Small intestine (tissue), 7 donors: ENCODE measurements around the gene TRAPPC6A. TPM values are rescaled to one million over a fixed set of nuclear protein-coding genes. Genes with fewer than 3 reads are reported as not detected.

Experiments used
- DNase-seq, 2 donors: peaks; one replicate each; pipeline versions ENCODE4 v3.0.0 to v3.0.0-alpha.2; 2013
- FAIRE-seq: peaks from 2 replicates; lab custom pipeline; 2012; peaks lifted over from hg19 to GRCh38; lab: Jason Lieb, UNC
- H3K27ac ChIP-seq, 3 donors: one replicate each; pipeline ENCODE4 v1.5.1; 2013; ENCODE audit warnings: low read length in 2 of 3, mild to moderate bottlenecking in 2 of 3, control low read depth in 1 of 3, inconsistent platforms in 1 of 3, low read depth in 1 of 3, moderate library complexity in 1 of 3
- H3K27me3 ChIP-seq, 3 donors: one replicate each; pipeline ENCODE4 v1.6.1; 2013; ENCODE audit warnings: low read length in 3 of 3, inconsistent platforms in 1 of 3; ENCODE audit not compliant: control insufficient read depth in 3 of 3, insufficient read depth in 3 of 3
- H3K36me3 ChIP-seq, 3 donors: one replicate each; pipeline ENCODE4 v1.6.1; 2013; ENCODE audit warnings: low read length in 3 of 3, inconsistent platforms in 1 of 3, low read depth in 1 of 3, mild to moderate bottlenecking in 1 of 3, moderate library complexity in 1 of 3; ENCODE audit not compliant: control insufficient read depth in 3 of 3, insufficient read depth in 2 of 3
- H3K4me1 ChIP-seq, 3 donors: one replicate each; pipeline ENCODE4 v1.6.1; 2013; ENCODE audit warnings: low read length in 2 of 3, inconsistent platforms in 1 of 3, low read depth in 1 of 3, mild to moderate bottlenecking in 1 of 3, moderate library complexity in 1 of 3; ENCODE audit not compliant: control insufficient read depth in 3 of 3, insufficient read depth in 2 of 3
- H3K4me3 ChIP-seq, 3 donors: one replicate each; pipeline ENCODE4 v1.5.1; 2013; ENCODE audit warnings: low read length in 3 of 3, control low read depth in 1 of 3, inconsistent platforms in 1 of 3, low read depth in 1 of 3, mild to moderate bottlenecking in 1 of 3, moderate library complexity in 1 of 3
- H3K9me3 ChIP-seq, 2 donors: one replicate each; pipeline ENCODE4 v1.6.1; 2013; ENCODE audit warnings: low read depth in 1 of 2, low read length in 1 of 2; ENCODE audit not compliant: control insufficient read depth in 2 of 2, insufficient read depth in 1 of 2
- WGBS, 3 donors: extraction: QIAGEN DNeasy Blood & Tissue Kit; methylation state at CpG; one replicate each; pipeline ENCODE4 v1.1.7; 2013; 5-methylcytosine and 5-hydroxymethylcytosine counted together
- polyA plus RNA-seq, 4 donors: library from polyadenylated mRNA; stranded (reverse) in 3 of 4; unstranded in 1 of 4; fragments of 200-250 nt in 3 of 4; fragments of 120-200 nt in 1 of 4; gene quantifications; one replicate each; pipeline versions ENCODE4 v1.2.1 to v1.2.3, GENCODE V29; 2013
- donor health status: healthy with polysubstance abuse.
- donor health status: control.
- donor health status: control.
- donor health status: Bipolar disorder and iron deficiency.
- donor health status: healthy.

Gene TRAPPC6A
- polyA plus RNA-seq, 4 donors, result 38.4 to 67.6 (median 41.7) TPM

- Histone ChIP-seq H3K36me3 (peaks cover 0 to 16% (median 0%) of the 10 kb centered on the region in 3 donors), H3K9me3 (no peaks in the 10 kb centered on the region), H3K27me3 (no peaks in the 10 kb centered on the region), H3K4me1 (peaks cover 0 to 7% (median 4%) of the 10 kb centered on the region in 3 donors), H3K4me3 (no peak overlapping the region), H3K27ac (peak overlapping the region in 1 of 3 donors; percentile 57)
- no peak for FAIRE-seq
- 32 to 47% (median 46%) methylated on average over 4 of the region's 4 CpGs for WGBS, 3 donors
- DNase-seq, result no peak
Measured at GRCh38 chr19:45172173-45172572, 5.9 kb downstream of the TRAPPC6A start.

- Histone ChIP-seq H3K4me3 (no peak overlapping the region), H3K27me3 (no peaks in the 10 kb centered on the region), H3K4me1 (peaks cover 0 to 3% (median 0%) of the 10 kb centered on the region in 3 donors), H3K9me3 (no peaks in the 10 kb centered on the region), H3K27ac (peak overlapping the region in 1 of 3 donors; percentile 64), H3K36me3 (peaks cover 0 to 16% (median 0%) of the 10 kb centered on the region in 3 donors)
- DNase-seq (peak in 1 of 2 donors; percentile 37), FAIRE-seq (no peak)
- WGBS, 3 donors, result 33 to 35% (median 33%) methylated on average over 7 of the region's 7 CpGs
Measured at GRCh38 chr19:45171211-45171623, 6.8 kb downstream of the TRAPPC6A start.

GRCh38 chr19:45170146-45171106 lies 7.6 kb downstream of the TRAPPC6A start:
- DNase-seq (no peak), FAIRE-seq (no peak)
- Histone ChIP-seq H3K36me3 (peaks cover 0 to 16% (median 0%) of the 10 kb centered on the region in 3 donors), H3K27me3 (no peaks in the 10 kb centered on the region), H3K9me3 (no peaks in the 10 kb centered on the region), H3K4me3 (no peak overlapping the region), H3K4me1 (peaks cover 0 to 3% (median 0%) of the 10 kb centered on the region in 3 donors), H3K27ac (no peak overlapping the region)
- WGBS, 3 donors, result 80 to 92% (median 81%) methylated on average over 19 to 21 of the region's 21 CpGs

DNA sequence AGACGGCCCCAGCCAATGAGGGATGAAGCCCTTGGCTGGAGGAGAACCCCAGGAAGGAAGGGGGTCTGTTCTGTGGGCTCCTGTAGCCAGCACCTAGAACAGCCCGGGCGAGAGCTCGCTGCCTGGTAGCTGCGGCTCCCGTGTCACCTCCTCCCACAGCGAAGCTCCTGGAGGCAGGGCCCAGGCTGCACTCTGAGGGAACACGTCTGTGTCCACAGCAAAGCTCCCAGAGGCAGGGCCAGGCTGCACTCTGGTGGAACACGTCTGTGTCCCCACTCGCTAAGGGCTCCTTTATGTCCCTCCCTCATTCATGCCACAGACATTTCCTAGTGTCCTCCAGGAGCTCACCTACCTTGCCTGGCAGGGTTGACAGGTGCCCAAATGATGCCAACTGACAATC lies 8.4 kb downstream of the TRAPPC6A start:
- FAIRE-seq, result no peak
- WGBS, 3 donors, result 93 to 97% (median 94%) methylated on average over 8 to 10 of the region's 10 CpGs

DNA sequence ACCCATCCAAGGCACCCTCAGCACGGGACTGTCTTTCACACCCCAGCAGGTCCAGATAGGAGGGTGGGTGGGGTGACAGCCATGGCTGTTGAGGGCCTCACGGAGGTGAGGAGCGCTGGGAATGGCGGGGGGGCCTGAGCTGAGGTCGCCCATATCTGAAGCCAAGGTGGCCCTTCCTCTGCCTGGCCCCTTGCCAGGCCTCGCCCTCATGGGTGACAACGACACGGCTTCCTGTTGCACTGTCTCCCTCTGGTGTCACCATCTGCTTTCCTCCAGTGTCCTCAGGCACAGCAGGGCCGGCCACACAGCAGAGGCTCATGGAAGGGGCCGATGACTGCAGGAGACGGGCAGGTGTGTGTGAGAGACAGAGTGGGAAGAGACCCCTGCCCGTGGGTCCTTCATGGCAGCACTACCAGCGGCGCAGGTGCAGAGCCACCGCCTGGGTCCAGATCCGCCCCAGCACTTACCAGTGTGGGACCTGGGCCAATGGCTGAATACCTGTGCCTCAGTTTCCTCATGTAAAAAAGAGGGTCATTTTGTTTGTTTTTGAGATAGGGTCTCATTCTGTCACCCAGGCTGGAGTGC lies 9.2 kb downstream of the TRAPPC6A start:
- Histone ChIP-seq H3K4me1 (peaks cover 0 to 3% (median 0%) of the 10 kb centered on the region in 3 donors), H3K27me3 (no peaks in the 10 kb centered on the region), H3K36me3 (peaks cover 0 to 13% (median 0%) of the 10 kb centered on the region in 3 donors), H3K27ac (no peak overlapping the region), H3K9me3 (no peaks in the 10 kb centered on the region), H3K4me3 (no peak overlapping the region)
- 66 to 79% (median 74%) methylated on average over 16 of the region's 16 CpGs for WGBS, 3 donors
- FAIRE-seq (no peak), DNase-seq (peak in 1 of 2 donors; percentile 51)

More for the DNA sequence above, 8.4 kb downstream of the TRAPPC6A start:
- Histone ChIP-seq H3K4me1 (peaks cover 0 to 3% (median 0%) of the 10 kb centered on the region in 3 donors), H3K27me3 (no peaks in the 10 kb centered on the region), H3K9me3 (no peaks in the 10 kb centered on the region), H3K27ac (no peak overlapping the region), H3K4me3 (no peak overlapping the region), H3K36me3 (peaks cover 0 to 16% (median 0%) of the 10 kb centered on the region in 3 donors)
- no peak for DNase-seq

DNA sequence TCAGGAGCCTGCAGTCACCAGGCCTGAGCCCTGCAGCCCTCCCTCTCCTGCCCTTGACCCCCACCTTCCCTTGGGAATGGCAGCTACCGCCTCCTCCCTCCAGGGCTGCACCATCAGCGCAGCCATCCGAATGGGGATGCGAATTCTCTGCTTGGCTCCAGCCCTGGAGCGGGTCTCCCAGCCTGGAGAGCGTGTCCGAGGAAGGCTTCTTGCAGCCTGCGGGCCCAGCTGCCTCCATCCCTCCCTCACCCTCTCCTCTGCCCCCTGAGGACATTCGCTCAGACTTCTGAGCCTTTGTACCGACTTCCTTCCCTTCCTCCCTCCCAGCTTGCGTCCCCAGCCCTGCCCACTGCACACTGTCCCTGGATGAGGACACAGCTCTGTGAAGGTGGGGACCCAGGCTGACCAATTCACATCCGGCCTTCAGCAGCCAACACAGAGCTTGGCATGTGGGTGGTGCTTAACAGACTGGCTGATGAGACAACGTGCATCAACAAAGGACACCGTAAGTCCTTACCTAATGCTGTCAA lies 11.2 kb downstream of the TRAPPC6A start:
- FAIRE-seq (no peak), DNase-seq (no peak)
- Histone ChIP-seq H3K36me3 (peaks cover 0 to 16% (median 0%) of the 10 kb centered on the region in 3 donors), H3K27me3 (peaks cover 0 to under 1% (median 0%) of the 10 kb centered on the region in 3 donors), H3K9me3 (no peaks in the 10 kb centered on the region), H3K27ac (no peak overlapping the region), H3K4me3 (no peak overlapping the region), H3K4me1 (no peaks in the 10 kb centered on the region)
- WGBS, 3 donors, result 66 to 88% (median 74%) methylated on average over 14 of the region's 14 CpGs

GRCh38 chr19:45164577-45165335 lies 13.3 kb downstream of the TRAPPC6A start:
- H3K27me3 ChIP-seq, result peaks cover 0 to 10% (median 2%) of the 10 kb centered on the region in 3 donors
- H3K4me1 ChIP-seq, result peaks cover 0 to 11% (median 0%) of the 10 kb centered on the region in 3 donors
- no peak overlapping the region for H3K4me3 ChIP-seq
- H3K27ac ChIP-seq, result no peak overlapping the region
- DNase-seq, result peak; percentile 53 to 62
- 22 to 32% (median 28%) methylated on average over 20 to 27 of the region's 27 CpGs for WGBS, 3 donors
- no peak for FAIRE-seq
- peaks cover 0 to 6% (median 0%) of the 10 kb centered on the region in 3 donors for H3K36me3 ChIP-seq
- H3K9me3 ChIP-seq, result no peaks in the 10 kb centered on the region
